ENCODE results near the gene XAF1.

XAF1 gene

DNA sequence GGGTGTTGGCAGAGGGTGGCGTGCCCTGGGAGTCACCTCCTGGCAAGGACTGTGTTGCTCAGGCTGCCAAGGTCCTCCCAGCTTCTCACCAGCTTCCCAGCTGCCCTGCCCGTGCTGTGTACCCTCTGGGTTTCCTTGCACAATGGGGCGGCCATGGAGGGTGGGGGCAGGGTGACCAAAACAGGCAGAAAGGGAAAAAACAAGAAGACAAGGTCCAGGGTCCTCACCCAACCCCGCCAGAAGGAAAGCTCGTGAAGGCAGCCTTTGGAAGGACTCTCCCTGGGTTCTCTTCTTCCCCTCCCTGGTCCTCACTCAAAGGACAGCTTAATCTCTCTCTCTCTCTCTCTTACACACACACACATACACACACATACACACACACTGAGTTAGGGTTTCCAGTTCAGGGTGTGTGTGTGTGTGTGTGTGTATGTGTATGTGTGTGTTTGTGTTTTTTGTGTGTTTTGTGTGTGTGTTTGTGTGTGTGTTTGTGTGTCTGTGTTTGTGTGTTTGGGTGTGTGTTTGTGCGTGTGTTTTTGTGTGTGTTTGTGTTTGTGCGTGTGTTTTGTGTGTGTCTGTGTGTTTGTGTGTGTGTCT is 44.7 kb upstream of the XAF1 start:
- H3K36me3 ChIP-seq (replicated peaks) = no peaks in the 10 kb centered on the region
- H3K27ac ChIP-seq = no peak overlapping the region
- no peak for DNase-seq

GRCh38 chr17:6711681-6712057 is 44.2 kb upstream of the XAF1 start:
- Histone ChIP-seq H3K4me3 (ENCODE audit: low read depth, low read length) (no peak overlapping the region), H3K27me3 (replicated peaks) (peaks cover 22% of the 10 kb centered on the region), H3K36me3 (replicated peaks) (no peaks in the 10 kb centered on the region), H3K27ac (no peak overlapping the region)
- no peak for DNase-seq
- in situ Hi-C loops (cut with HindIII; ENCODE audit: low pct_ligation_motif_present, low sequenced_read_pairs) = no loop called here
- TF ChIP-seq CTCF (IDR thresholded peaks at IDR 0.05; ENCODE audit: low read depth, low read length, missing control alignments) = no peak

More for the DNA sequence above, 44.7 kb upstream of the XAF1 start:
- Histone ChIP-seq H3K4me3 (ENCODE audit: low read depth, low read length) (no peak overlapping the region), H3K27me3 (replicated peaks) (peaks cover 22% of the 10 kb centered on the region)
- in situ Hi-C loops (cut with HindIII; ENCODE audit: low pct_ligation_motif_present, low sequenced_read_pairs) = no loop called here
- no peak for TF ChIP-seq CTCF (IDR thresholded peaks at IDR 0.05; ENCODE audit: low read depth, low read length, missing control alignments)

- Histone ChIP-seq H3K36me3 (replicated peaks) (no peaks in the 10 kb centered on the region), H3K4me3 (ENCODE audit: low read depth, low read length) (no peak overlapping the region), H3K27me3 (replicated peaks) (peaks cover 22% of the 10 kb centered on the region), H3K27ac (no peak overlapping the region)
- no peak for DNase-seq
- in situ Hi-C loops (cut with HindIII; ENCODE audit: low pct_ligation_motif_present, low sequenced_read_pairs) = no loop called here
- no peak for TF ChIP-seq CTCF (IDR thresholded peaks at IDR 0.05; ENCODE audit: low read depth, low read length, missing control alignments)
Measured at GRCh38 chr17:6712058-6712853, 43.6 kb upstream of the XAF1 start.

GRCh38 chr17:6712854-6713129 is 43.1 kb upstream of the XAF1 start:
- peaks cover 22% of the 10 kb centered on the region for H3K27me3 ChIP-seq (replicated peaks)

GRCh38 chr17:6713130-6713917 is 42.5 kb upstream of the XAF1 start, which contains the start of gene SLC13A5:
SLC13A5 (minus strand) TSS chr17:6713369; CDS start chr17:6713333, 36 bp downstream.
- no peak within 1 kb of the TSS for H3K27ac ChIP-seq
- in situ Hi-C loops (cut with HindIII; ENCODE audit: low pct_ligation_motif_present, low sequenced_read_pairs) = no loop called here

More at GRCh38 chr17:6712854-6713129, 43.1 kb upstream of the XAF1 start:
- H3K27ac ChIP-seq = no peak overlapping the region
- H3K36me3 ChIP-seq (replicated peaks) = no peaks in the 10 kb centered on the region
- no peak overlapping the region for H3K4me3 ChIP-seq (ENCODE audit: low read depth, low read length)
- in situ Hi-C loops (cut with HindIII; ENCODE audit: low pct_ligation_motif_present, low sequenced_read_pairs) = no loop called here
- TF ChIP-seq CTCF (IDR thresholded peaks at IDR 0.05; ENCODE audit: low read depth, low read length, missing control alignments) = no peak
- DNase-seq = no peak

More at GRCh38 chr17:6713130-6713917, 42.5 kb upstream of the XAF1 start, which contains the start of gene SLC13A5:
- TF ChIP-seq CTCF (IDR thresholded peaks at IDR 0.05; ENCODE audit: low read depth, low read length, missing control alignments) = peak; percentile 61
- Histone ChIP-seq H3K4me3 (ENCODE audit: low read depth, low read length) (peak within 1 kb of the TSS; percentile 37), H3K36me3 (replicated peaks) (no peaks in the 10 kb centered on the region), H3K27me3 (replicated peaks) (peaks cover 22% of the 10 kb centered on the region)
- DNase-seq = no peak
